Effector memory CD4-positive, alpha-beta T cell (primary cell): ENCODE results near the gene BMPR1A.

Source experiments
- DNase-seq, 3 donors: peaks; one replicate each; pipeline ENCODE4 v3.0.0-alpha.2; 2020
- H3K27ac ChIP-seq: 2 replicates; pipeline ENCODE4 v1.7.0; 2013; ENCODE audit warnings: mild to moderate bottlenecking, low read length, moderate library complexity; ENCODE audit not compliant: insufficient read depth, poor library complexity, severe bottlenecking
- H3K27me3 ChIP-seq: replicated peaks from 2 replicates; pipeline ENCODE4 v1.7.0; 2013; ENCODE audit warnings: mild to moderate bottlenecking, low read length; ENCODE audit not compliant: insufficient read depth, control insufficient read depth, poor library complexity, severe bottlenecking
- H3K36me3 ChIP-seq: 2 replicates; pipeline ENCODE4 v1.7.0; 2013; ENCODE audit warnings: mild to moderate bottlenecking, low read length, moderate library complexity; ENCODE audit not compliant: control insufficient read depth, insufficient read depth
- H3K4me1 ChIP-seq: 2 replicates; pipeline ENCODE4 v1.7.0; 2013; ENCODE audit warnings: low read length, mild to moderate bottlenecking; ENCODE audit not compliant: control insufficient read depth, insufficient read depth, poor library complexity, severe bottlenecking
- H3K4me3 ChIP-seq: 2 replicates; pipeline ENCODE4 v1.7.0; 2013; ENCODE audit warnings: low read length, low read depth, mild to moderate bottlenecking; ENCODE audit not compliant: insufficient read depth, poor library complexity, severe bottlenecking
- H3K9me3 ChIP-seq: 2 replicates; pipeline ENCODE4 v1.7.0; 2013; ENCODE audit warnings: mild to moderate bottlenecking, low read length, moderate library complexity; ENCODE audit not compliant: control insufficient read depth

The BMPR1A gene

DNA sequence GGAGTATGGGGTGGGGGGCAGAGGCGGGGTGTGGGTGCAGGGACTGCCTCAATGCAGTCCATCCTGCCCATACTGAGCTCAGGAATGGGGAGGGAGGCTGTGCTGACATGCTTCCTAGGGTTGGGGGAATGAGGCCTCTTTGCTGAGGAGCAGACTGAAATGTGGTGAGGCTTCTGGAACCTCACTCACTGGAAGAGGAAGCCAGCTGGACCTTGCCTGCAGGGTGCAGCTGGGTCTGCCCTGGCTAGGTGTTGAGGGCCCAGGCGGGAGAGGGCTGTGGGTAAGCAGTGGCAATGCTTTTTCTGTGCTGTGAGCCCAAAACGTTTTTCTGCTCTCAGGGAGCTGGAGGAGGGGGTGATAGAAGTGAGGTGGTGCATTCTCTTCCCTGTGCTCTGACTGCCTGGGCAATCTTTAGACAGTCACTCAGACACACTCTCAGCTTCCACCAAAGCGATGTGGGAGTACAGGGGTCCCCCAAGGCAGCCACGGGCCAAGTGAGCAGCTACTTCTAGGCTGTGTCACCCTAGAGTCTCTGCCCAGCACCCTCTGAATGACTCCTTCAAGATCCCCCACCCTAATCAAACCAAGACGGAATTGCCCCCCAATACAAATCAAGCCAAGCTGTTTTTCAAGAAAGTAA lies 41.1 kb upstream of the BMPR1A start:
- Histone ChIP-seq H3K9me3 (no peaks in the 10 kb centered on the region), H3K27ac (no peak overlapping the region), H3K4me3 (no peak overlapping the region), H3K36me3 (no peaks in the 10 kb centered on the region), H3K27me3 (no peaks in the 10 kb centered on the region), H3K4me1 (peaks cover 7% of the 10 kb centered on the region)
- DNase-seq, result no peak

DNA sequence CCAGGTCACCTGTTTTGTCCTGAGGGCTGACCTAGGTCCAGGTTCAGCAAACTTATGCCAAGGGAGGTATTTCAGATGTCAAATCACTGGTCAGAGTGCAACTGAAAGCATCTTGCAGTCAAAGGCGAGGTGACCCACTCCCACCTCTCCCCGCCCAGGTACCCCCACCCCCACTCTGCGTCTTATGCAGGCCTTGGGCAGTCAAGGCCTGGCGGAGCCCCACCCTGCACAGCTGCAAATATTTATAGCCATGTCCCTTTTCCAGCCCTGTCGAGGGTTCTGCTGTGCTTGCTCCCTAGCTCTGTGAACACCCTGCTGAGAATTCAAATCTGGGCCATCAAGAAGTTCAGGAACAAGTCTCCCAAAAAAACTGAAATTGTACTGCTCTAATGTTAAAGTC lies 40.6 kb upstream of the BMPR1A start:
- Histone ChIP-seq H3K36me3 (no peaks in the 10 kb centered on the region), H3K9me3 (no peaks in the 10 kb centered on the region), H3K4me1 (peaks cover 7% of the 10 kb centered on the region), H3K27ac (no peak overlapping the region), H3K4me3 (no peak overlapping the region), H3K27me3 (no peaks in the 10 kb centered on the region)
- DNase-seq, result no peak

DNA sequence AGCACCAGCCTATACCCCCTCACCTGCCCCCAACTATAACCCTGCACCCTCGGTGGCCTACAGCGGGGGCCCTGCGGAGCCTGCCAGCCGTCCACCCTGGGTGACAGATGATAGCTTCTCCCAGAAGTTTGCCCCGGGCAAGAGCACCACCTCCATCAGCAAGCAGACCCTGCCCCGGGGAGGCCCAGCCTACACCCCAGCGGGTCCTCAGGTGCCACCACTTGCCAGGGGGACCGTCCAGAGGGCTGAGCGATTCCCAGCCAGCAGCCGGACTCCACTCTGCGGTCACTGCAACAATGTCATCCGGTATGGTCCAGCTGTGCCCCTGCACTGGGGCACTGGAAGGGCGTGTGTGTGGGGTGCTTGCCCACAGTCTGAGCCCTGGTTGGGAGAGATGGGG lies 40.0 kb upstream of the BMPR1A start:
- Histone ChIP-seq H3K36me3 (no peaks in the 10 kb centered on the region), H3K9me3 (no peaks in the 10 kb centered on the region), H3K4me1 (peaks cover 7% of the 10 kb centered on the region), H3K27me3 (no peaks in the 10 kb centered on the region), H3K4me3 (no peak overlapping the region), H3K27ac (no peak overlapping the region)
- DNase-seq, result no peak

DNA sequence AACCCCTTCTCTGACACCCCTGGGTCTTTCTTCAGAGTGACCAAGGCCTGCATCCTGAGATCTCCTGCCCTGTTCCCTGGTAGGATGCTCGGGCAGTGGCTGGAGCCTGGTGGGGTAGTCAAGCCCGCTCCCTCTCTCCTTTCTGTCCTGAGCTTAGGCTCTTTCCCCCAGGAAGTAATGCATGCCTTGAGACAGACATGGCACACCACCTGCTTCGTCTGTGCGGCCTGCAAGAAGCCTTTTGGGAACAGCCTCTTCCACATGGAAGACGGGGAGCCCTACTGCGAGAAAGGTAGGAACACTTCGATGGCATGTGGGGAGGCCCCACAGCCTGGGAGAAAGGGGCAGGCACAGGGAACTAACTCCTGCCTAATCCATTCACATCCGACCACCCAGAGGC lies 37.9 kb upstream of the BMPR1A start:
- Histone ChIP-seq H3K4me1 (no peaks in the 10 kb centered on the region), H3K27me3 (no peaks in the 10 kb centered on the region), H3K36me3 (no peaks in the 10 kb centered on the region), H3K27ac (no peak overlapping the region), H3K9me3 (no peaks in the 10 kb centered on the region), H3K4me3 (no peak overlapping the region)
- DNase-seq, result no peak

DNA sequence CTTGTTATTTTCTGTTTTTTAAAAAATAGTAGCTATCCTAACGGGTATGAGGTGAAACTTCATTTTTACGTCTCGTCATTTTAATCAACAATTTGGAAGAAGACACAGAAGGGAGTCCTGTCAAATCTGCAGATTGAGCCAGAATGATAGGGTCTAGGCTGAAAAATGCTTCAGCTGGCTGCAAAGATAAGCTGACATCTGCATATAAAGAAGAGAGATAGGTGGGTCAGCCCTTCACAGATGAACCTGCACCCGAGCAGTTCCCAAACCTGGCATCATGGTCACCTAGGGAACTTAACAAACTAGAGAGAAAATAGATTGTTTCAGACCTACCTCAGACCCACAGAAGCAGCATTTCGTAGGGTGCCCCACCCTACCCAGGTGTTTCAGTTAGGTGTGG lies 35.2 kb upstream of the BMPR1A start:
- DNase-seq, result no peak
- no peaks in the 10 kb centered on the region for H3K9me3 ChIP-seq
- H3K27me3 ChIP-seq, result no peaks in the 10 kb centered on the region
- H3K4me3 ChIP-seq, result no peak overlapping the region
- H3K36me3 ChIP-seq, result no peaks in the 10 kb centered on the region
- H3K4me1 ChIP-seq, result no peaks in the 10 kb centered on the region
- no peak overlapping the region for H3K27ac ChIP-seq

DNA sequence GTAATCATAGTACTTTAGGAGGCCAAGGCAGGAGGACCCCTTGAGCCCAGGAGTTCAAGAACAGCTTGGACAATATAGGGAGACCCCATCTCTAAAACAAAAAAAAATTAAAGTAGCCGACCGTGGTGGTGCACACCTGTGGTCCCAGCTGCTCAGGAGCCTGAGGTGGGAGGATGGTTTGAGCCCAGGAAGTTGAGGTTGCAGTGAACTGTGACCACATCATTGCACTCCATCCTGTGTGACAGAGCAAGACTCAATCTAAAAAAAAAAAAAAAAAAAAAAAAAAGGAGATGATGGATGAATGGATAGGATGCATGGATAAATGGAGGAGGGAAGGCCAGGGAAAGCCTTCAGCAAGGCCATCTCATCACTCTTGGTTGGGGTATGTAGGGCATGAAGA lies 33.4 kb upstream of the BMPR1A start:
- H3K4me3 ChIP-seq, result no peak overlapping the region
- DNase-seq, result no peak

DNA sequence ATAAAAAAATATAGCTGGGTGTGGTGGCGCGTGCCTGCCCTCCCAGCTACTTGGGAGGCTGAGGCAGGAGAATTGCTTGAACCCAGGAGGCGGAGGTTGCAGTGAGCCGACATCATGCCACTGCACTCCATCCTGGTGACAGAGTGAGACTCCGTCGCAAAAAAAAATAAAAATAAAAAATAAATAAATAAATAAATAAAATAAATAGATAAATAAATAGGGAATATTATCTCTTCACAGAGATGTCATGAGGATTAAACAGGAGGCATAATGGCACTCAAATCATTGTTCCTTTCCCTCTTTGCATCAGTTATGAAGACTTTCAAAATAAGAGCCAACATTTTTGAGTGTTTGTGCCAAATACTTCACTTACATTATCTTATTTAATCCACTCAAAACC lies 32.0 kb upstream of the BMPR1A start:
- Histone ChIP-seq H3K36me3 (no peaks in the 10 kb centered on the region), H3K4me1 (no peaks in the 10 kb centered on the region), H3K9me3 (no peaks in the 10 kb centered on the region), H3K27ac (no peak overlapping the region), H3K27me3 (no peaks in the 10 kb centered on the region), H3K4me3 (no peak overlapping the region)
- no peak for DNase-seq

More for the DNA sequence above, 33.4 kb upstream of the BMPR1A start:
- H3K27me3 ChIP-seq, result no peaks in the 10 kb centered on the region
- no peaks in the 10 kb centered on the region for H3K9me3 ChIP-seq
- no peaks in the 10 kb centered on the region for H3K4me1 ChIP-seq
- H3K27ac ChIP-seq, result no peak overlapping the region
- no peaks in the 10 kb centered on the region for H3K36me3 ChIP-seq

DNA sequence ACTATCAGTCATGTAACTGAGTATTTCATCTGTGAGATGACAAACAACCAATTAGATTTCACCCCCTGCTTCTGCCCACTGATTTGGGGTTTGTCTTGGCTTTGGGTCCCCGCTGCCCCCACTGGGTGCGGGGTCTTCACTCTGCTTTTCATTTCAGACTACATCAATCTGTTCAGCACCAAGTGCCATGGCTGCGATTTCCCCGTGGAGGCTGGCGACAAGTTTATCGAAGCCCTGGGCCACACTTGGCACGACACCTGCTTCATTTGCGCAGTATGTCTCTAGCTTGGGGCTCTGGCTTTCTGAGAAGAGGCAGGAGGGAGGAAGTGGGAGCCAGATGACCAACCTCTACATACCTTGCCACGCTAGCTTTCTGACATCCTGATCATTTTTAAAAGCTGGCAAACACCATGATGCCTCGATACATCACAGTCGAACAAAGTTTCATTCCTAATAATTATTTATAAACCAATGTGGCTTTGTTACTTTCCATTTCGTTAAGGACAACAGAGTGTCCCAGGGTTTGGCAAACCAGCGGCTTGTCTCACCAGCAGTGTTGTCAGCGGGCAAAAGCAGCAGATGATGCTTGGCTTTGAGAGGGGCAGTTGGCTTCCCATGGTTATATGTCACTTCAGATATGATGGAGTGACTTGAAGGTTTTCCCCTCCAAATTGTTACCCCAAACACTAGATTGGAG lies 30.3 kb upstream of the BMPR1A start:
- H3K4me1 ChIP-seq, result no peaks in the 10 kb centered on the region
- no peak overlapping the region for H3K27ac ChIP-seq
- no peaks in the 10 kb centered on the region for H3K27me3 ChIP-seq
- no peaks in the 10 kb centered on the region for H3K36me3 ChIP-seq
- H3K9me3 ChIP-seq, result no peaks in the 10 kb centered on the region
- no peak for DNase-seq
- H3K4me3 ChIP-seq, result no peak overlapping the region

DNA sequence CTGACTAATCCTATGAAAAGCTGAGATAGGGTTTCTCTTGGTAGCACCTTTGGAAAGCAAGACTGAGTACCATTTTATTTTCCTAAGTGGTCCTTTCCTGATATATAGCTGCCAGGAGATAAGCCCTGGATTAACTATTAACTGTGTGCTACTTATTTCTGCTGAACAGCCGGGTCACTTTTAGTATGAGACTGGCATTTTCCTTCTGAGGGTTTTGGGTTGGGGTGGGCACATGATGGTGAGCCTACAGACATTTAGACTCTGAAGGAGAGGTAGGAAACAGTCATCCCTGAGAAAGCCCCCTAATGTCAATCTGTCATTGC lies 29.8 kb upstream of the BMPR1A start:
- DNase-seq, result no peak
- no peaks in the 10 kb centered on the region for H3K4me1 ChIP-seq
- H3K36me3 ChIP-seq, result no peaks in the 10 kb centered on the region
- H3K27me3 ChIP-seq, result no peaks in the 10 kb centered on the region
- no peak overlapping the region for H3K4me3 ChIP-seq
- H3K27ac ChIP-seq, result no peak overlapping the region
- H3K9me3 ChIP-seq, result no peaks in the 10 kb centered on the region

DNA sequence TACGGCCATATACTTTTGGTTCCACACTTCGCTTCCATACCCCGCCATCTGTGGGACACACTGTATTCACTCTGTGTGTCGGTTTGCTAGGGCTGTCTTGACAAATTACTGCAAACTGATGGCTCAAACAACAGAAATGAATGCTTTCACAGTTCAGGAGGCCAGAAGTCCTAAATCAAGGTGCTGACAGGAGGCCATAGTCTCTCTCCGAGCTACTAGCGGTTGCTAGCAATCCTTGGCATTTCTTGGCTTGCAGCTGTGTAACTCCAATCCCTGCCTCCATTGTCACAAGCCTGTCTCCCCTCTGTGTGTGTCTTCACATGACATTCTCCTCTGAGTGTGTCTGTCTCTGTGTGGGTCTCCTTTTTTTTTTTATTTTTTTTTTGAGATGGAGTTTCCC lies 28.9 kb upstream of the BMPR1A start:
- H3K27me3 ChIP-seq, result no peaks in the 10 kb centered on the region
- no peak for DNase-seq
- H3K9me3 ChIP-seq, result no peaks in the 10 kb centered on the region
- no peak overlapping the region for H3K27ac ChIP-seq
- H3K4me3 ChIP-seq, result no peak overlapping the region
- no peaks in the 10 kb centered on the region for H3K4me1 ChIP-seq
- no peaks in the 10 kb centered on the region for H3K36me3 ChIP-seq
